Thymus (tissue), 11 donors: Measurements from ENCODE around the gene ADAMTS15. TPM values are rescaled to one million over a fixed set of nuclear protein-coding genes. Genes with fewer than 3 reads are reported as not detected.
A peak's percentile ranks its signal among the peaks of the same experiment; 100 is the strongest.

Experiments used
- DNase-seq, 9 donors: peaks; one replicate each; pipeline ENCODE4 v3.0.0-alpha.2; 2013; ENCODE audit warnings: low spot score in 9 of 9, low read depth in 6 of 9, missing footprints in 1 of 9
- H3K27ac ChIP-seq, 2 donors: one replicate each; pipeline ENCODE4 v1.5.1; 2013; ENCODE audit warnings: control low read depth in 1 of 2, low read depth in 1 of 2, low read length in 1 of 2, mild to moderate bottlenecking in 1 of 2, moderate library complexity in 1 of 2
- H3K27me3 ChIP-seq, 2 donors: one replicate each; pipeline ENCODE4 v1.5.1; 2013; ENCODE audit warnings: low read length in 1 of 2; ENCODE audit not compliant: control insufficient read depth in 2 of 2, insufficient read depth in 1 of 2
- H3K36me3 ChIP-seq, 2 donors: one replicate each; pipeline ENCODE4 v1.5.1; 2013; ENCODE audit warnings: low read length in 1 of 2, mild to moderate bottlenecking in 1 of 2, moderate library complexity in 1 of 2; ENCODE audit not compliant: control insufficient read depth in 2 of 2, insufficient read depth in 2 of 2
- H3K4me1 ChIP-seq, 2 donors: one replicate each; pipeline ENCODE4 v1.5.1; 2013; ENCODE audit warnings: low read length in 2 of 2; ENCODE audit not compliant: control insufficient read depth in 2 of 2, insufficient read depth in 2 of 2
- H3K4me3 ChIP-seq, 2 donors: one replicate each; pipeline ENCODE4 v1.5.1; 2013; ENCODE audit warnings: low read length in 2 of 2, control low read depth in 1 of 2, mild to moderate bottlenecking in 1 of 2
- H3K9me3 ChIP-seq, 2 donors: one replicate each; pipeline ENCODE4 v1.5.1; 2013; ENCODE audit warnings: low read length in 1 of 2, mild to moderate bottlenecking in 1 of 2; ENCODE audit not compliant: control insufficient read depth in 2 of 2, insufficient read depth in 1 of 2
- WGBS: extraction: QIAGEN DNeasy Blood & Tissue Kit; methylation state at CpG from one replicate; pipeline ENCODE4 v1.1.7; 2013; 5-methylcytosine and 5-hydroxymethylcytosine counted together
- polyA plus RNA-seq: library from polyadenylated mRNA; stranded (reverse); fragments of 200-250 nt; gene quantifications from one replicate; pipeline ENCODE4 v1.2.3, GENCODE V29; 2013
- total RNA-seq: library from RNA; stranded (reverse); fragments of 120-200 nt; gene quantifications from one replicate; pipeline ENCODE4 v1.2.4, GENCODE V29; 2013
- donor health status: healthy.

The ADAMTS15 gene
- total and polyA plus RNA-seq, 2 donors: 1.8 to 2.8 TPM

- H3K9me3 ChIP-seq: no peaks in the 10 kb centered on the region
- DNase-seq: no peak
- no peak overlapping the region for H3K4me3 ChIP-seq
- 94% methylated on average over 14 of the region's 14 CpGs for WGBS
- H3K27me3 ChIP-seq: peaks cover 44 to 73% of the 10 kb centered on the region in 2 donors
- no peaks in the 10 kb centered on the region for H3K36me3 ChIP-seq
- no peak overlapping the region for H3K27ac ChIP-seq
- no peaks in the 10 kb centered on the region for H3K4me1 ChIP-seq
Measured at GRCh38 chr11:130424613-130425140, 23.8 kb upstream of the ADAMTS15 start.

- Histone ChIP-seq H3K4me3 (no peak overlapping the region), H3K27ac (no peak overlapping the region), H3K36me3 (no peaks in the 10 kb centered on the region), H3K27me3 (peaks cover 48 to 75% of the 10 kb centered on the region in 2 donors), H3K4me1 (no peaks in the 10 kb centered on the region), H3K9me3 (no peaks in the 10 kb centered on the region)
- DNase-seq: no peak
- 90% methylated on average over 8 of the region's 8 CpGs for WGBS
Measured at GRCh38 chr11:130425156-130425555, 23.3 kb upstream of the ADAMTS15 start.

DNA sequence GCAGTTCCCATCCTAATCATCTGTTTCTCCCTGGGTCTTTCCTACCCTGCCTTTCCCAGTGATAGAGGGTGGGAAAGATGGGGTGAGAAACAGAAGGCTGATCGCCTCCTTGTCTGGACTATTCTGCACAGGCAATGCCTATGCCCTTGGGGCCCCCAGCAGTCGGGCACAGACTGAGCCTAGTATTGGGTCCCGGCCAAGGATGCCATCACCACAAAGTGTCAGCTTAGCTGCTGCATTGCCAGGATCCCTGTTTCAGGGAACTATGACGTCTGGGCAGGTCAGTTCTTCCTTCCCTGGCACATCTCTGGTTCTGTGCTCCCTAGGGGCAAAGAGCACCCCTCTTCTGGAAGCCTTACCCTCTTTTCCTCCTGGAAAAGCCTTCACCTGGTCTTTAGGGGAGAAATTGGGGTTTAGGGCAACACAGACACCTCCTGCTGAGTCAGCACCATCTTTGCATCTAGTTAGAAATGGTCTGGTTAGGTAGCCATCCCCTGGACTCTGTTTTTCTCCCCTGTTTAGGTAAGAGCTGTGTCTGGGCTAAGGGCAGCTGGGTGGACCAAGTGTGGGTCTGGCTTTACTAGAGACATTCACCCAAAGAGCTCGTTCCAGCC is 22.1 kb upstream of the ADAMTS15 start:
- Histone ChIP-seq H3K4me3 (no peak overlapping the region), H3K36me3 (no peaks in the 10 kb centered on the region), H3K27ac (no peak overlapping the region), H3K4me1 (no peaks in the 10 kb centered on the region), H3K27me3 (peaks cover 55 to 78% of the 10 kb centered on the region in 2 donors), H3K9me3 (no peaks in the 10 kb centered on the region)
- 74% methylated on average over 5 of the region's 5 CpGs for WGBS
- DNase-seq: no peak

- Histone ChIP-seq H3K4me3 (no peak overlapping the region), H3K27me3 (peaks cover 56 to 76% of the 10 kb centered on the region in 2 donors)
- DNase-seq: no peak
Measured at GRCh38 chr11:130426837-130427341, 21.6 kb upstream of the ADAMTS15 start.

DNA sequence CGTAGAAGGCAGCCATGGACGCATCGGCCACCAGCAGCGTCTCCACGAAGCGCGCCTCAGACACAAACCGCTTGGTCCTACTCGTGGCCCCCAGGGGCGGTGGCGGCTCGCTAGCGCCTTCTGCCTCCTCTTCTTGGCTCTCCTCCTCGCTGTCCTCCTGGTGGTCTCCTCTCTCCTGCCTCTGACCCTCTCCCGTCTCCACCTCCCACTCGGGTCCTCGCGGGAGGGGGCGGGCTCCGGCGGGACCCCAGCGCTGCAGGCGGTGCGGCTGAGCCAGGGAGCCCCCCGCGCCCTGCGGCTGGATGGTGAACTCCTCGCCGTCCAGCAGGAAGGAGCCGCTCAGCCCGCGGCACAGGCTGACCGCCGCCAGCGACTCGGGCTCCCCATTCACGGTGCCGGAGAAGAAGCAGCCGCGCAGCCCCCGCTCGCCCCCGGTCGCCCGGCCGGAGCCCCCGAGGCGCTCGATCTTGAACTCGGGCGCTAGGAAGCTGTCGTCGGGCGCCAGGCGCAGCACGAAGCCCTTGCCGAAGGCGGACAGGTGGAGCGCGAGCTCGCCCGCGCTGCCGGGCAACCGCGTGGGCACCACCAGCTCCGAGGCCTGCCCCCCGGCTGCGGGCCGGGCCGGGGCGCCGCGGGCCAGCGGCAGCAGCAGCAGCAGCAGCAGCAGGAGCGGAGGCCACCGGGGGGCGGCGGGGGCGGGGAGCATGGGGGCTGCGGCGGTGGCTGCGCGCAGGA is 20.7 kb upstream of the ADAMTS15 start:
- H3K27ac ChIP-seq: no peak overlapping the region
- no peaks in the 10 kb centered on the region for H3K36me3 ChIP-seq
- no peaks in the 10 kb centered on the region for H3K4me1 ChIP-seq
- 1% methylated on average over 84 of the region's 84 CpGs for WGBS
- H3K9me3 ChIP-seq: no peaks in the 10 kb centered on the region
- peaks cover 54 to 72% of the 10 kb centered on the region in 2 donors for H3K27me3 ChIP-seq
- no peak for DNase-seq
- H3K4me3 ChIP-seq: peak overlapping the region in 1 of 2 donors; percentile 7

More at GRCh38 chr11:130426837-130427341, 21.6 kb upstream of the ADAMTS15 start:
- Histone ChIP-seq H3K27ac (no peak overlapping the region), H3K9me3 (no peaks in the 10 kb centered on the region), H3K36me3 (no peaks in the 10 kb centered on the region), H3K4me1 (no peaks in the 10 kb centered on the region)
- 62% methylated on average over 18 of the region's 18 CpGs for WGBS

DNA sequence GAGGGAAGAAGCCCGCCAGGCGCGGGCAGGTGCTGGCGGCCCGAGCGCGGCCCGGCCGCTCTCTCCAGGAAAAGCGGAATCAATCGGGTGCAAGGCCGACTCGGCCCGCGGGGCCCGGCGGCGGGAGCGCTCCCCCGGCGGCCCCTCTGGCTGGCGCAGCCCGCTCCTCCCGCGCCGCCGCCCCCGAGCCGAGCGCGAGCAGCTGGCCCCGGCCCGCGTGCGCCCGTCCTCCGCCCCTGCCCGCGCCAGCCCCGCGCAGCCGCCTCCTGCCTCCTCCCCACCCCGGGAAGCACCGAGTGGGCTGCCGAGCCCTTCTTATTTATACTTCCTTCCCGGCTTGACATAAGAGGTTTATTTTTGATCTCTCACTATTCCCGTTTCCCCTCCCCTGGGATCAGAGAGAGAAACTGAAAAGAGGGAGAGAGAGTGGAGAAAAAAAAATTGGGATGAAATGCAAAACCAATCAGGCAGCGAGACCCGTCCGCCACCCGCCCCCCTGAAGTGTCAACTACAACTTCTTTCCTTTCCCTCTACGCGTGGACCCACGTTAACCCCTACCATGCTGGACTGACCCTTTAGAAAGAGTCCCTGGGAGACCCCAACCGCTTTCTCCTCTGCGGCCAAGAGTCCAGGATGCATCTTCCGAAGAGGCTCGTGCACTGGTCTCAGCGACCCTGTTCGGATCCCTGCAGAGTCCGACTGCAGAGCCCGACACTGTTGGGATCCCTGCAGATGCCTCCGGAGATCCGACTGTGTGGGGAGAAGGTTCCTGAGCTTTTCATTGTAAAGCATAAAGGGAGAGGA is 19.9 kb upstream of the ADAMTS15 start, which contains the start of gene ADAMTS8:
ADAMTS8 (minus strand) TSS at position 294 of the 804 bp plus-strand sequence. CDS start 323 bp downstream, outside the sequence.
- no peak within 1 kb of the TSS for H3K27ac ChIP-seq
- H3K4me3 ChIP-seq: peak within 1 kb of the TSS in 1 of 2 donors; percentile 7
- DNase-seq: no peak
- 4% methylated on average over 64 of the region's 64 CpGs for WGBS
- H3K27me3 ChIP-seq: peaks cover 54 to 70% of the 10 kb centered on the region in 2 donors
- H3K4me1 ChIP-seq: no peaks in the 10 kb centered on the region
- no peaks in the 10 kb centered on the region for H3K9me3 ChIP-seq
- H3K36me3 ChIP-seq: no peaks in the 10 kb centered on the region

DNA sequence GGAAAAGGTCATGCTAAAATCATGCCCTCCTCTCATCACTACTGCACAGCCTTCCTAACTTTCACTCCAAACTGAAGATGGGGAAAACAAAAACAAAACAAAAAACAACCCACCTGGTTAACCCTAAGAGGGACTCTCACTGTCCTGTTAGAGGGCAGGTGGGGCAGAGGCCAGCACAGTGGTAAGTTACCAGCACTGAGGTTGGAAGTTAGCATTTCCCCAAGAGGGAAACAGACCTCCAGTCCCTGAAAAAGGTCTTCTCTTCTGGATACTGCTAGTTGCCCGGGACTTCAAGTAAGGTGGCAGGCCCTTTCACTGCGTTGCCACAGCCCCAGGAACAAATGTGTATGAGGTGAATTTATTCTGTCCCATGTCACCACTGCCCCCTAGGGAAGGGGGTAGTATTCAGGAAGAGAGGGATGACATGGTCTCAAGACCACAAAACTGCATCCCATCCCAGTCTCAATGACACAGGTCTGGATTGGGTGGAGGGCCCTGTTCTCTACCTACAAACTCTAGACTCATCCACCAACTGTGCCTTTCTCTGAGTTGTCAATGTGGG is 19.2 kb upstream of the ADAMTS15 start:
- no peak for DNase-seq
- 65% methylated on average over 2 of the region's 2 CpGs for WGBS
- Histone ChIP-seq H3K36me3 (no peaks in the 10 kb centered on the region), H3K27me3 (peaks cover 54 to 65% of the 10 kb centered on the region in 2 donors), H3K4me1 (no peaks in the 10 kb centered on the region), H3K9me3 (no peaks in the 10 kb centered on the region), H3K4me3 (no peak overlapping the region), H3K27ac (no peak overlapping the region)

- H3K36me3 ChIP-seq: no peaks in the 10 kb centered on the region
- no peaks in the 10 kb centered on the region for H3K9me3 ChIP-seq
- no peak overlapping the region for H3K4me3 ChIP-seq
- no peak for DNase-seq
- 63% methylated on average over 3 of the region's 3 CpGs for whole genome bisulfite sequencing
- peaks cover 54 to 57% of the 10 kb centered on the region in 2 donors for H3K27me3 ChIP-seq
- no peaks in the 10 kb centered on the region for H3K4me1 ChIP-seq
- H3K27ac ChIP-seq: no peak overlapping the region
Measured at GRCh38 chr11:130429983-130430382, 18.5 kb upstream of the ADAMTS15 start.
